Liver (tissue), 9 donors: ENCODE measurements around the gene MAEL. TPM values are rescaled to one million over a fixed set of nuclear protein-coding genes. Genes with fewer than 3 reads are reported as not detected.

Source experiments
- DNase-seq: peaks from one replicate; pipeline ENCODE4 v3.0.0-alpha.2; 2017; ENCODE audit warnings: low spot score
- H3K27ac ChIP-seq, 2 donors: one replicate each; pipeline ENCODE4 v1.7.0; 2013; ENCODE audit warnings: inconsistent platforms in 2 of 2, low read length in 2 of 2, control low read depth in 1 of 2, low read depth in 1 of 2, mild to moderate bottlenecking in 1 of 2
- H3K27me3 ChIP-seq, 4 donors: one replicate each; pipeline versions ENCODE4 v1.6.1 to v1.7.0; 2013; ENCODE audit warnings: low read length in 3 of 4, inconsistent platforms in 1 of 4, mild to moderate bottlenecking in 1 of 4, moderate library complexity in 1 of 4; ENCODE audit not compliant: control insufficient read depth in 4 of 4, insufficient read depth in 4 of 4
- H3K36me3 ChIP-seq, 4 donors: one replicate each; pipeline versions ENCODE4 v1.6.1 to v1.7.0; 2013; ENCODE audit warnings: low read length in 3 of 4, mild to moderate bottlenecking in 3 of 4, low read depth in 1 of 4, moderate library complexity in 1 of 4; ENCODE audit not compliant: control insufficient read depth in 4 of 4, insufficient read depth in 3 of 4
- H3K4me1 ChIP-seq, 4 donors: one replicate each; pipeline versions ENCODE4 v1.6.1 to v1.7.0; 2013; ENCODE audit warnings: low read length in 3 of 4, mild to moderate bottlenecking in 3 of 4, moderate library complexity in 1 of 4; ENCODE audit not compliant: control insufficient read depth in 4 of 4, insufficient read depth in 4 of 4
- H3K4me3 ChIP-seq, 3 donors: one replicate each; pipeline versions ENCODE4 v1.6.1 to v1.7.0; 2013; ENCODE audit warnings: low read length in 3 of 3, control low read depth in 1 of 3, low read depth in 1 of 3, mild to moderate bottlenecking in 1 of 3
- H3K9ac ChIP-seq, 2 donors: one replicate each; pipeline ENCODE4 v1.7.0; 2013; ENCODE audit warnings: low read length in 2 of 2, mild to moderate bottlenecking in 2 of 2, moderate library complexity in 2 of 2, control low read depth in 1 of 2, low read depth in 1 of 2
- H3K9me3 ChIP-seq, 4 donors: one replicate each; pipeline versions ENCODE4 v1.6.1 to v1.7.0; 2013; ENCODE audit warnings: low read length in 3 of 4; ENCODE audit not compliant: control insufficient read depth in 4 of 4
- ATF3 ChIP-seq: IDR thresholded peaks from 2 replicates; pipeline ENCODE4 v1.6.1; 2016; ENCODE audit warnings: antibody characterized with exemption
- FOXA1 ChIP-seq: IDR thresholded peaks from 2 replicates; pipeline ENCODE4 v1.6.1; 2016; ENCODE audit warnings: antibody characterized with exemption
- FOXA2 ChIP-seq: IDR thresholded peaks from 2 replicates; pipeline ENCODE4 v1.6.1; 2016; ENCODE audit warnings: antibody characterized with exemption
- GABPA ChIP-seq, 2 donors: IDR thresholded peaks in 1 of 2; conservative IDR thresholded peaks in 1 of 2; 2 replicates each; pipeline ENCODE4 v1.6.1; 2016; ENCODE audit warnings: antibody characterized with exemption in 2 of 2, mild to moderate bottlenecking in 1 of 2, moderate library complexity in 1 of 2
- MAX ChIP-seq: IDR thresholded peaks from 2 replicates; pipeline ENCODE4 v1.6.1; 2016; ENCODE audit warnings: antibody characterized with exemption
- NR2F2 ChIP-seq: IDR thresholded peaks from 2 replicates; pipeline ENCODE4 v1.6.1; 2016; ENCODE audit warnings: antibody characterized with exemption
- RAD21 ChIP-seq, 2 donors: IDR thresholded peaks; 2 replicates each; pipeline ENCODE4 v1.6.1; 2016; ENCODE audit warnings: antibody characterized with exemption in 2 of 2, mild to moderate bottlenecking in 2 of 2
- SP1 ChIP-seq: IDR thresholded peaks from 2 replicates; pipeline ENCODE4 v1.6.1; 2018; ENCODE audit warnings: antibody characterized with exemption, mild to moderate bottlenecking
- YY1 ChIP-seq: IDR thresholded peaks from 2 replicates; pipeline ENCODE4 v1.6.1; 2016; ENCODE audit warnings: antibody characterized with exemption, mild to moderate bottlenecking
- WGBS: extraction: QIAGEN DNeasy Blood & Tissue Kit; methylation state at CpG from one replicate; pipeline ENCODE4 v1.1.7; 2013; 5-methylcytosine and 5-hydroxymethylcytosine counted together
- polyA plus RNA-seq, 2 donors: library from polyadenylated mRNA; stranded (reverse) in 1 of 2; unstranded in 1 of 2; fragments of 200-250 nt in 1 of 2; fragments of >200 nt in 1 of 2; fragmentation: Nextera tagmentation in 1 of 2; extraction: Ambion mirVana in 1 of 2; gene quantifications; one replicate each; pipeline versions ENCODE4 v1.2.1 to v1.2.3, GENCODE V29; 2013 to 2015
- total RNA-seq, 2 donors: library from RNA; depleted of rRNA; stranded (reverse); fragments of >200 nt; gene quantifications; one replicate each; pipeline ENCODE4 v1.2.3, GENCODE V29; 2014
- TF ChIP-seq, protein P1 (sequence below): IDR thresholded peaks from 2 replicates; pipeline ENCODE4 v1.6.1; 2016; ENCODE audit warnings: antibody characterized with exemption, mild to moderate bottlenecking
- TF ChIP-seq, protein P2 (sequence below): fragments of 150-350 bp; IDR thresholded peaks from 2 replicates; pipeline ENCODE4 v1.5.1; 2017; ENCODE audit warnings: improper control_type of control experiment, low read depth, low read length; ENCODE audit not compliant: missing input control
- donor health status: healthy.
- donor health status: healthy.
- donor health status: healthy.
- donor health status: healthy.
- donor health status: healthy.

MAEL gene
- total and polyA plus RNA-seq, 4 donors: 0.14 to 0.23 TPM; not detected in 2

DNA sequence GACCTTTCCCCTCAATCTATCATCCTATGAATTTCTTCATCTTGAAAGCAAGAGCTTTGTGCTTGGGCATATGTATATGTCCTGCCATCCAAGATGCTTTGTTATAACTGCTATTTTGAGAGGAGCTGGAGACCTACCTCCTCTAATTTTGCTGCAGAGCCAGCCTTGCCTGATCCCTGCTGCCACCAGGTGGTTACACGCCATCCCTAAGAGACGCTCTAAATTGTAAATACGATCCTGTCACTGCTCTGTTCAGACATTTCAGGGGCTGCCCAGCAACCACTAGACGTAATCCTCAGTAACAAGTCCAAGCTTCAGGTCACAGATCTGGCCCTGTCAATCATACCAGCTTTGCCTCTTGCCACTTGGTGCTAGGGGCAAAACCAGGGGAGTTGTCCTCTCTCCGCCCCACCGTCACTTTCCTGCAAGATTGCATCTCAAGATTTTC lies 68.2 kb downstream of the MAEL start:
- Histone ChIP-seq H3K27me3 (no peaks in the 10 kb centered on the region), H3K36me3 (no peaks in the 10 kb centered on the region), H3K9ac (no peak overlapping the region), H3K4me3 (no peak overlapping the region), H3K4me1 (peaks cover 0 to 5% (median 1%) of the 10 kb centered on the region in 4 donors), H3K9me3 (no peaks in the 10 kb centered on the region), H3K27ac (no peak overlapping the region)
- TF ChIP-seq FOXA2 (no peak), FOXA1 (no peak), SP1 (no peak), RAD21 (IDR thresholded peaks at IDR 0.05) (peak; percentile 92 to 95), MAX (no peak), ATF3 (no peak), NR2F2 (no peak), YY1 (no peak), GABPA (IDR thresholded peaks at IDR 0.05 in 1 of 2, conservative IDR thresholded peaks at IDR 0.05 in 1 of 2) (no peak)
- TF ChIP-seq, protein P1, sequence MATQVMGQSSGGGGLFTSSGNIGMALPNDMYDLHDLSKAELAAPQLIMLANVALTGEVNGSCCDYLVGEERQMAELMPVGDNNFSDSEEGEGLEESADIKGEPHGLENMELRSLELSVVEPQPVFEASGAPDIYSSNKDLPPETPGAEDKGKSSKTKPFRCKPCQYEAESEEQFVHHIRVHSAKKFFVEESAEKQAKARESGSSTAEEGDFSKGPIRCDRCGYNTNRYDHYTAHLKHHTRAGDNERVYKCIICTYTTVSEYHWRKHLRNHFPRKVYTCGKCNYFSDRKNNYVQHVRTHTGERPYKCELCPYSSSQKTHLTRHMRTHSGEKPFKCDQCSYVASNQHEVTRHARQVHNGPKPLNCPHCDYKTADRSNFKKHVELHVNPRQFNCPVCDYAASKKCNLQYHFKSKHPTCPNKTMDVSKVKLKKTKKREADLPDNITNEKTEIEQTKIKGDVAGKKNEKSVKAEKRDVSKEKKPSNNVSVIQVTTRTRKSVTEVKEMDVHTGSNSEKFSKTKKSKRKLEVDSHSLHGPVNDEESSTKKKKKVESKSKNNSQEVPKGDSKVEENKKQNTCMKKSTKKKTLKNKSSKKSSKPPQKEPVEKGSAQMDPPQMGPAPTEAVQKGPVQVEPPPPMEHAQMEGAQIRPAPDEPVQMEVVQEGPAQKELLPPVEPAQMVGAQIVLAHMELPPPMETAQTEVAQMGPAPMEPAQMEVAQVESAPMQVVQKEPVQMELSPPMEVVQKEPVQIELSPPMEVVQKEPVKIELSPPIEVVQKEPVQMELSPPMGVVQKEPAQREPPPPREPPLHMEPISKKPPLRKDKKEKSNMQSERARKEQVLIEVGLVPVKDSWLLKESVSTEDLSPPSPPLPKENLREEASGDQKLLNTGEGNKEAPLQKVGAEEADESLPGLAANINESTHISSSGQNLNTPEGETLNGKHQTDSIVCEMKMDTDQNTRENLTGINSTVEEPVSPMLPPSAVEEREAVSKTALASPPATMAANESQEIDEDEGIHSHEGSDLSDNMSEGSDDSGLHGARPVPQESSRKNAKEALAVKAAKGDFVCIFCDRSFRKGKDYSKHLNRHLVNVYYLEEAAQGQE: no peak
- TF ChIP-seq, protein P2, sequence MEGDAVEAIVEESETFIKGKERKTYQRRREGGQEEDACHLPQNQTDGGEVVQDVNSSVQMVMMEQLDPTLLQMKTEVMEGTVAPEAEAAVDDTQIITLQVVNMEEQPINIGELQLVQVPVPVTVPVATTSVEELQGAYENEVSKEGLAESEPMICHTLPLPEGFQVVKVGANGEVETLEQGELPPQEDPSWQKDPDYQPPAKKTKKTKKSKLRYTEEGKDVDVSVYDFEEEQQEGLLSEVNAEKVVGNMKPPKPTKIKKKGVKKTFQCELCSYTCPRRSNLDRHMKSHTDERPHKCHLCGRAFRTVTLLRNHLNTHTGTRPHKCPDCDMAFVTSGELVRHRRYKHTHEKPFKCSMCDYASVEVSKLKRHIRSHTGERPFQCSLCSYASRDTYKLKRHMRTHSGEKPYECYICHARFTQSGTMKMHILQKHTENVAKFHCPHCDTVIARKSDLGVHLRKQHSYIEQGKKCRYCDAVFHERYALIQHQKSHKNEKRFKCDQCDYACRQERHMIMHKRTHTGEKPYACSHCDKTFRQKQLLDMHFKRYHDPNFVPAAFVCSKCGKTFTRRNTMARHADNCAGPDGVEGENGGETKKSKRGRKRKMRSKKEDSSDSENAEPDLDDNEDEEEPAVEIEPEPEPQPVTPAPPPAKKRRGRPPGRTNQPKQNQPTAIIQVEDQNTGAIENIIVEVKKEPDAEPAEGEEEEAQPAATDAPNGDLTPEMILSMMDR: peak; percentile 57
- 43% methylated on average over 6 of the region's 6 CpGs for WGBS
- DNase-seq: no peak

- WGBS: 16% methylated on average over 17 of the region's 17 CpGs
- no peaks in the 10 kb centered on the region for H3K9me3 ChIP-seq
- H3K27ac ChIP-seq: no peak overlapping the region
- H3K4me3 ChIP-seq: no peak overlapping the region
- DNase-seq: peak; percentile 82
- H3K4me1 ChIP-seq: peaks cover 0 to 5% (median 1%) of the 10 kb centered on the region in 4 donors
- no peaks in the 10 kb centered on the region for H3K36me3 ChIP-seq
- H3K27me3 ChIP-seq: no peaks in the 10 kb centered on the region
- no peak overlapping the region for H3K9ac ChIP-seq
- TF ChIP-seq MAX (no peak), RAD21 (IDR thresholded peaks at IDR 0.05) (peak; percentile 90 to 94), YY1 (no peak), NR2F2 (no peak)
- TF ChIP-seq, protein P2: peak; percentile 93
Measured at GRCh38 chr1:167059045-167059808, 70.1 kb downstream of the MAEL start.
